Measurements from ENCODE around the gene C2orf80. TPM values are rescaled to one million over a fixed set of nuclear protein-coding genes. Genes with fewer than 3 reads are reported as not detected.

The C2orf80 gene
- polyA plus RNA-seq, 1 donor from 2014 or later = 71.5 TPM

DNA sequence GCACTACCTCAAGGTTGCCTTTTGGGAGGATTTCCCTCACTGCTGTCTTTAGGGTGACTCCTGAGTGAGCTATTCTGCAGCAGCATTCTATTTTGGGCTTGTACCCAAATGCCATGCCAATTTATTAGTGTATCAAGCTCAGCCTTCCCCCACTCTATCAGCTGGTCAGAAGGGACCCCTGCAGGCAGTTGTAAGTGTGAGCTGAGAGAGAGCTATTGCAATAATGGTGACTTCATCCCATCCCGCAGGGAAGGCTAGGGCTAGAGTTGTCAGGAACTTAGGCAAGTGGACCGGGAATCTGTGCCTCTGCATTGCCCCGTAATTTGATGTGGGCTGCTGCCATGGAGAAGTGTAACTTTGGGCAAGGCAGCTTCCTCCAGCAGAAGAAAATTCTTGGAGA, 42.1 kb downstream of the C2orf80 start:
- Histone ChIP-seq H3K9me3 (ENCODE audit: low read length) (no peaks in the 10 kb centered on the region), H4K20me1 (ENCODE audit: insufficient read depth) (no peaks in the 10 kb centered on the region), H3F3A (ENCODE audit: insufficient read depth, low read length, poor library complexity, severe bottlenecking) (no peaks in the 10 kb centered on the region), H3K4me2 (ENCODE audit: low read length) (no peak overlapping the region), H3K79me2 (replicated peaks; ENCODE audit: insufficient read depth, low read length) (no peaks in the 10 kb centered on the region), H3K9ac (ENCODE audit: low read length) (no peak overlapping the region), H2AFZ (ENCODE audit: low read depth, low read length) (no peak overlapping the region), H3K36me3 (ENCODE audit: insufficient read depth, low read length) (no peaks in the 10 kb centered on the region), H3K9me2 (ENCODE audit: insufficient read depth, low read length) (no peaks in the 10 kb centered on the region), H3K27ac (ENCODE audit: low read length) (no peak overlapping the region), H3K4me3 (ENCODE audit: low read length) (no peak overlapping the region), H3K27me3 (ENCODE audit: insufficient read depth, low read depth, low read length) (no peaks in the 10 kb centered on the region)
- TF ChIP-seq SMC3 (conservative IDR thresholded peaks at IDR 0.05; ENCODE audit: poor library complexity) = no peak
- no peak for TF ChIP-seq RAD21 (conservative IDR thresholded peaks at IDR 0.05)
- TF ChIP-seq MXI1 (conservative IDR thresholded peaks at IDR 0.05; ENCODE audit: poor library complexity, severe bottlenecking) = no peak
- TF ChIP-seq TAF1 (IDR thresholded peaks at IDR 0.05; ENCODE audit: low read depth) = no peak
- TF ChIP-seq POLR2AphosphoS5 (IDR thresholded peaks at IDR 0.05) = no peak
- TF ChIP-seq, protein P1, sequence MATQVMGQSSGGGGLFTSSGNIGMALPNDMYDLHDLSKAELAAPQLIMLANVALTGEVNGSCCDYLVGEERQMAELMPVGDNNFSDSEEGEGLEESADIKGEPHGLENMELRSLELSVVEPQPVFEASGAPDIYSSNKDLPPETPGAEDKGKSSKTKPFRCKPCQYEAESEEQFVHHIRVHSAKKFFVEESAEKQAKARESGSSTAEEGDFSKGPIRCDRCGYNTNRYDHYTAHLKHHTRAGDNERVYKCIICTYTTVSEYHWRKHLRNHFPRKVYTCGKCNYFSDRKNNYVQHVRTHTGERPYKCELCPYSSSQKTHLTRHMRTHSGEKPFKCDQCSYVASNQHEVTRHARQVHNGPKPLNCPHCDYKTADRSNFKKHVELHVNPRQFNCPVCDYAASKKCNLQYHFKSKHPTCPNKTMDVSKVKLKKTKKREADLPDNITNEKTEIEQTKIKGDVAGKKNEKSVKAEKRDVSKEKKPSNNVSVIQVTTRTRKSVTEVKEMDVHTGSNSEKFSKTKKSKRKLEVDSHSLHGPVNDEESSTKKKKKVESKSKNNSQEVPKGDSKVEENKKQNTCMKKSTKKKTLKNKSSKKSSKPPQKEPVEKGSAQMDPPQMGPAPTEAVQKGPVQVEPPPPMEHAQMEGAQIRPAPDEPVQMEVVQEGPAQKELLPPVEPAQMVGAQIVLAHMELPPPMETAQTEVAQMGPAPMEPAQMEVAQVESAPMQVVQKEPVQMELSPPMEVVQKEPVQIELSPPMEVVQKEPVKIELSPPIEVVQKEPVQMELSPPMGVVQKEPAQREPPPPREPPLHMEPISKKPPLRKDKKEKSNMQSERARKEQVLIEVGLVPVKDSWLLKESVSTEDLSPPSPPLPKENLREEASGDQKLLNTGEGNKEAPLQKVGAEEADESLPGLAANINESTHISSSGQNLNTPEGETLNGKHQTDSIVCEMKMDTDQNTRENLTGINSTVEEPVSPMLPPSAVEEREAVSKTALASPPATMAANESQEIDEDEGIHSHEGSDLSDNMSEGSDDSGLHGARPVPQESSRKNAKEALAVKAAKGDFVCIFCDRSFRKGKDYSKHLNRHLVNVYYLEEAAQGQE (IDR thresholded peaks at IDR 0.05; ENCODE audit: borderline replicate concordance) = no peak
- no peak for TF ChIP-seq EZH2 (IDR thresholded peaks at IDR 0.05; ENCODE audit: borderline replicate concordance, insufficient read depth, low read length, poor library complexity, severe bottlenecking)
- no peak for TF ChIP-seq EP300 (conservative IDR thresholded peaks at IDR 0.05; ENCODE audit: poor library complexity, severe bottlenecking)
- TF ChIP-seq, protein P2, sequence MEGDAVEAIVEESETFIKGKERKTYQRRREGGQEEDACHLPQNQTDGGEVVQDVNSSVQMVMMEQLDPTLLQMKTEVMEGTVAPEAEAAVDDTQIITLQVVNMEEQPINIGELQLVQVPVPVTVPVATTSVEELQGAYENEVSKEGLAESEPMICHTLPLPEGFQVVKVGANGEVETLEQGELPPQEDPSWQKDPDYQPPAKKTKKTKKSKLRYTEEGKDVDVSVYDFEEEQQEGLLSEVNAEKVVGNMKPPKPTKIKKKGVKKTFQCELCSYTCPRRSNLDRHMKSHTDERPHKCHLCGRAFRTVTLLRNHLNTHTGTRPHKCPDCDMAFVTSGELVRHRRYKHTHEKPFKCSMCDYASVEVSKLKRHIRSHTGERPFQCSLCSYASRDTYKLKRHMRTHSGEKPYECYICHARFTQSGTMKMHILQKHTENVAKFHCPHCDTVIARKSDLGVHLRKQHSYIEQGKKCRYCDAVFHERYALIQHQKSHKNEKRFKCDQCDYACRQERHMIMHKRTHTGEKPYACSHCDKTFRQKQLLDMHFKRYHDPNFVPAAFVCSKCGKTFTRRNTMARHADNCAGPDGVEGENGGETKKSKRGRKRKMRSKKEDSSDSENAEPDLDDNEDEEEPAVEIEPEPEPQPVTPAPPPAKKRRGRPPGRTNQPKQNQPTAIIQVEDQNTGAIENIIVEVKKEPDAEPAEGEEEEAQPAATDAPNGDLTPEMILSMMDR (IDR thresholded peaks at IDR 0.05; ENCODE audit: poor library complexity, severe bottlenecking) = no peak

- no peak overlapping the region for H3K4me3 ChIP-seq (ENCODE audit: low read length)
- H3K4me2 ChIP-seq (ENCODE audit: low read length) = no peak overlapping the region
- H3K27me3 ChIP-seq (ENCODE audit: insufficient read depth, low read depth, low read length) = no peaks in the 10 kb centered on the region
- no peaks in the 10 kb centered on the region for H3F3A ChIP-seq (ENCODE audit: insufficient read depth, low read length, poor library complexity, severe bottlenecking)
- H4K20me1 ChIP-seq (ENCODE audit: insufficient read depth) = no peaks in the 10 kb centered on the region
- H3K27ac ChIP-seq (ENCODE audit: low read length) = no peak overlapping the region
- H3K9ac ChIP-seq (ENCODE audit: low read length) = no peak overlapping the region
- no peaks in the 10 kb centered on the region for H3K9me2 ChIP-seq (ENCODE audit: insufficient read depth, low read length)
- no peak for TF ChIP-seq RAD21 (conservative IDR thresholded peaks at IDR 0.05)
- TF ChIP-seq SMC3 (conservative IDR thresholded peaks at IDR 0.05; ENCODE audit: poor library complexity) = no peak
- TF ChIP-seq, protein P1 (IDR thresholded peaks at IDR 0.05; ENCODE audit: borderline replicate concordance) = no peak
- no peak for TF ChIP-seq POLR2AphosphoS5 (IDR thresholded peaks at IDR 0.05)
- TF ChIP-seq EP300 (conservative IDR thresholded peaks at IDR 0.05; ENCODE audit: poor library complexity, severe bottlenecking) = no peak
- no peaks in the 10 kb centered on the region for H3K36me3 ChIP-seq (ENCODE audit: insufficient read depth, low read length)
- no peak overlapping the region for H2AFZ ChIP-seq (ENCODE audit: low read depth, low read length)
- H3K79me2 ChIP-seq (replicated peaks; ENCODE audit: insufficient read depth, low read length) = no peaks in the 10 kb centered on the region
- H3K9me3 ChIP-seq (ENCODE audit: low read length) = no peaks in the 10 kb centered on the region
These were observed 42.8 kb downstream of the C2orf80 start for GRCh38 chr2:208147008-208147407.

Measured in neural cell (in vitro differentiated cells).